IPS-18a (cell line): ENCODE results near the gene RAB28.

ENCODE experiments used
- H3K27ac ChIP-seq: one replicate; pipeline ENCODE4 v1.5.1; 2013; ENCODE audit warnings: low read length
- H3K27me3 ChIP-seq: one replicate; pipeline ENCODE4 v1.6.1; 2013; ENCODE audit warnings: mild to moderate bottlenecking, low read length; ENCODE audit not compliant: control insufficient read depth, insufficient read depth
- H3K36me3 ChIP-seq: one replicate; pipeline ENCODE4 v1.6.1; 2013; ENCODE audit warnings: low read depth, low read length; ENCODE audit not compliant: control insufficient read depth
- H3K4me1 ChIP-seq: one replicate; pipeline ENCODE4 v1.6.1; 2013; ENCODE audit warnings: low read depth, low read length; ENCODE audit not compliant: control insufficient read depth
- H3K4me3 ChIP-seq: one replicate; pipeline ENCODE4 v1.5.1; 2013; ENCODE audit warnings: low read length
- H3K9ac ChIP-seq: one replicate; pipeline ENCODE4 v1.6.1; 2013; ENCODE audit warnings: mild to moderate bottlenecking, low read length, moderate library complexity
- H3K9me3 ChIP-seq: one replicate; pipeline ENCODE4 v1.6.1; 2013; ENCODE audit warnings: low read depth, low read length; ENCODE audit not compliant: control insufficient read depth

Gene RAB28

GRCh38 chr4:13523591-13524503 lies 39.7 kb upstream of the RAB28 start:
- Histone ChIP-seq H3K27me3 (peaks cover 98% of the 10 kb centered on the region), H3K9ac (no peak overlapping the region), H3K36me3 (no peaks in the 10 kb centered on the region), H3K27ac (no peak overlapping the region), H3K4me1 (peaks cover 10% of the 10 kb centered on the region), H3K4me3 (no peak overlapping the region), H3K9me3 (peaks cover 7% of the 10 kb centered on the region)

GRCh38 chr4:13523105-13523477 lies 39.0 kb upstream of the RAB28 start:
- peaks cover 14% of the 10 kb centered on the region for H3K4me1 ChIP-seq
- peaks cover 92% of the 10 kb centered on the region for H3K27me3 ChIP-seq
- peaks cover 7% of the 10 kb centered on the region for H3K9me3 ChIP-seq
- peak overlapping the region; percentile 15 for H3K4me3 ChIP-seq
- no peak overlapping the region for H3K9ac ChIP-seq
- no peak overlapping the region for H3K27ac ChIP-seq
- no peaks in the 10 kb centered on the region for H3K36me3 ChIP-seq

GRCh38 chr4:13522282-13523104 lies 38.4 kb upstream of the RAB28 start:
- H3K4me3 ChIP-seq = peak overlapping the region; percentile 15
- peaks cover 86% of the 10 kb centered on the region for H3K27me3 ChIP-seq

GRCh38 chr4:13521047-13521446 lies 36.9 kb upstream of the RAB28 start:
- peaks cover 72% of the 10 kb centered on the region for H3K27me3 ChIP-seq
- H3K9me3 ChIP-seq = peaks cover 7% of the 10 kb centered on the region
- peaks cover 17% of the 10 kb centered on the region for H3K4me1 ChIP-seq
- no peaks in the 10 kb centered on the region for H3K36me3 ChIP-seq
- no peak overlapping the region for H3K4me3 ChIP-seq
- H3K9ac ChIP-seq = no peak overlapping the region
- no peak overlapping the region for H3K27ac ChIP-seq

More at GRCh38 chr4:13522282-13523104, 38.4 kb upstream of the RAB28 start:
- Histone ChIP-seq H3K9me3 (peaks cover 7% of the 10 kb centered on the region), H3K4me1 (peaks cover 14% of the 10 kb centered on the region), H3K36me3 (no peaks in the 10 kb centered on the region), H3K27ac (no peak overlapping the region), H3K9ac (no peak overlapping the region)

- Histone ChIP-seq H3K36me3 (no peaks in the 10 kb centered on the region), H3K27ac (no peak overlapping the region), H3K9me3 (no peaks in the 10 kb centered on the region), H3K27me3 (peaks cover 25% of the 10 kb centered on the region), H3K4me1 (peaks cover 34% of the 10 kb centered on the region), H3K9ac (no peak overlapping the region), H3K4me3 (no peak overlapping the region)
These were observed 32.2 kb upstream of the RAB28 start for GRCh38 chr4:13516315-13516860.

DNA sequence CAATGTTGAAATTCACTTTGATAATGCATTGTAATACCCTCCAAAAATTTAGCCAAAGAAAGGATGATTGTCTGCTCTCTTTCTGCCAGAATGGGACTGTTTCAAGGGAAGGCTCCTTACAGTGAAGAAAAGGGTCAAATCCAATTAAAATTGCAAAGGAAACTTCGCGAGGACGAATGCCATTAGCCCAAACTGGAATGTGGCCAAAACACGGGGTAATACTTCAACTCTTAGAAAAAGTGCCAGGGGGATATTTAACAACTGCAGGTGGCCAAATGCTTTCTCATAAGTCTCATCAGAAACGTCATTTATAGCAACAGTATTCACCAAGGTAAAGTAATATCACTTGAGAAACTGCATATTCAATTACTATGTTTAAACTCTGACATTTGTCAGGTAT lies 31.1 kb upstream of the RAB28 start:
- Histone ChIP-seq H3K4me3 (no peak overlapping the region), H3K4me1 (peaks cover 34% of the 10 kb centered on the region), H3K9me3 (no peaks in the 10 kb centered on the region), H3K9ac (no peak overlapping the region), H3K36me3 (no peaks in the 10 kb centered on the region), H3K27ac (no peak overlapping the region), H3K27me3 (peaks cover 14% of the 10 kb centered on the region)

DNA sequence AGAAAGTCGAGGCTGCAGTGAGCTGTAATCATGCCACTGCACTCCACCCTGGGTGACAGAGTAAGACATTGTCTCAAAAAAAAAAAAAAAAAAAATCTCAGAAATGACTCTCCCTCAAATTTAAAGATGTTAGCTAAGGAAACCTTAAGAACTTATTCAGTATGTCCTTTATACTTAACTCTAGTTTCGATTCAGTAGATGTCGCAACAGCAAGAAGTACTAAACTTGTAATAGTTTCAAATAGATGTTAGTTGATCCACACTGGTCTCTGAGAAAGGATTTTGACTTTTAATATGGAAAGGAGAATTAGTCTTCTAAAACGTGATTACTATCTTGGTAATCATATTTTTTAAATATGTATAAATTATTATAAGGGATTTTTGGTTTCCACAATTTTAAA lies 30.6 kb upstream of the RAB28 start:
- Histone ChIP-seq H3K27me3 (peaks cover 8% of the 10 kb centered on the region), H3K4me3 (no peak overlapping the region), H3K9ac (no peak overlapping the region), H3K4me1 (peaks cover 34% of the 10 kb centered on the region), H3K27ac (no peak overlapping the region), H3K9me3 (no peaks in the 10 kb centered on the region), H3K36me3 (no peaks in the 10 kb centered on the region)

- H3K4me1 ChIP-seq = peaks cover 28% of the 10 kb centered on the region
- H3K9ac ChIP-seq = no peak overlapping the region
- no peak overlapping the region for H3K4me3 ChIP-seq
- no peaks in the 10 kb centered on the region for H3K9me3 ChIP-seq
- no peak overlapping the region for H3K27ac ChIP-seq
- H3K36me3 ChIP-seq = no peaks in the 10 kb centered on the region
- H3K27me3 ChIP-seq = no peaks in the 10 kb centered on the region
These were observed 27.0 kb upstream of the RAB28 start for GRCh38 chr4:13511101-13511500.

GRCh38 chr4:13509442-13509841 lies 25.3 kb upstream of the RAB28 start:
- H3K4me1 ChIP-seq = peaks cover 22% of the 10 kb centered on the region

GRCh38 chr4:13504374-13504773 lies 20.2 kb upstream of the RAB28 start:
- H3K36me3 ChIP-seq = no peaks in the 10 kb centered on the region
- no peak overlapping the region for H3K4me3 ChIP-seq
- peaks cover 2% of the 10 kb centered on the region for H3K4me1 ChIP-seq
- no peaks in the 10 kb centered on the region for H3K9me3 ChIP-seq
- no peak overlapping the region for H3K27ac ChIP-seq
- no peaks in the 10 kb centered on the region for H3K27me3 ChIP-seq
- no peak overlapping the region for H3K9ac ChIP-seq

More at GRCh38 chr4:13509442-13509841, 25.3 kb upstream of the RAB28 start:
- Histone ChIP-seq H3K9ac (no peak overlapping the region), H3K9me3 (no peaks in the 10 kb centered on the region), H3K27ac (no peak overlapping the region), H3K36me3 (no peaks in the 10 kb centered on the region), H3K27me3 (no peaks in the 10 kb centered on the region), H3K4me3 (no peak overlapping the region)

DNA sequence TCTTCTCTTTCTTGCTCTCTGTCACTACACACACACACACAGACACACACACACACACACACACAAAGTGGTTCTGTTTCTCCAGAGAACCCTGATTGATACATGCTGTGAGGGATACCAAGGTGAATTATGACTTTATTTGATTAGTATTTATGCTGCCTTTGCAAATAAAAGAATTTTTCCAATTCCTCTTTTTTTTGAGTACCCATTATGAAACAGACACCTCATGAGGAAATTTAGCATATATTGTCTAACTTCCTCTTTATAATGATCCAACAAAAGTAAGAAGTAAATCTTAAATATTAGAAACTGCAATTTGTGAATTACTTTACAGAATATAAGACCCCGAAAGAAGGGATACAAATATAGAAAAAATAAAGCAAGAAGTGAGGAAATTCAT lies 14.3 kb upstream of the RAB28 start:
- Histone ChIP-seq H3K27me3 (no peaks in the 10 kb centered on the region), H3K4me1 (no peaks in the 10 kb centered on the region), H3K9ac (no peak overlapping the region), H3K36me3 (no peaks in the 10 kb centered on the region), H3K27ac (no peak overlapping the region), H3K4me3 (no peak overlapping the region), H3K9me3 (no peaks in the 10 kb centered on the region)
